Measurements from ENCODE around the gene PGM2L1.

DNA sequence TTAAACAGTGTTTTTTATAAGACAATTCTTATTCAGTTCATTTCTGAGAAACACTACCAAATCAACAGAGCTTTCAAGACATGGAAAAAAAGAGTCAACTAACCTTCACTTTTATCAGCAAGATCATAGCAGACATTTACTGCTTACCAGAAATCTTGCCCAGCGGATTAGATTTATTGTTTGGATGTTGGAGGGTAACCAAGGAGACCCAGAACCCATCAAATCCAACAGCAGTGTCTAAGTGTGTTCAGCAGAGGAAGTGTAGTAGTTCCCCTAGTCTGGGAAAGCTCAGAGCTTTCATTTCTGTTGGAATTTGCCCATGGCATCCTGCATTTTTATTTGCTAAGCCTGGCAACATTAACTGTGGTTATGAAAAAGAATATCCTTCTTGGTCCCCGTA lies 2.4 kb upstream of the PGM2L1 start:
- TF ChIP-seq CREB1 (IDR thresholded peaks at IDR 0.05; ENCODE audit: low read depth) = no peak
- TF ChIP-seq EGR1 (IDR thresholded peaks at IDR 0.05) = no peak
- TF ChIP-seq, protein P1, sequence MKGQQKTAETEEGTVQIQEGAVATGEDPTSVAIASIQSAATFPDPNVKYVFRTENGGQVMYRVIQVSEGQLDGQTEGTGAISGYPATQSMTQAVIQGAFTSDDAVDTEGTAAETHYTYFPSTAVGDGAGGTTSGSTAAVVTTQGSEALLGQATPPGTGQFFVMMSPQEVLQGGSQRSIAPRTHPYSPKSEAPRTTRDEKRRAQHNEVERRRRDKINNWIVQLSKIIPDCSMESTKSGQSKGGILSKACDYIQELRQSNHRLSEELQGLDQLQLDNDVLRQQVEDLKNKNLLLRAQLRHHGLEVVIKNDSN (IDR thresholded peaks at IDR 0.05) = no peak
- no peak for TF ChIP-seq YY1 (IDR thresholded peaks at IDR 0.05; ENCODE audit: low read depth)
- no peak for TF ChIP-seq ZBTB7A (IDR thresholded peaks at IDR 0.05; ENCODE audit: low read depth)
- TF ChIP-seq TCF12 (IDR thresholded peaks at IDR 0.05; ENCODE audit: low read depth) = no peak
- TF ChIP-seq, protein P2, sequence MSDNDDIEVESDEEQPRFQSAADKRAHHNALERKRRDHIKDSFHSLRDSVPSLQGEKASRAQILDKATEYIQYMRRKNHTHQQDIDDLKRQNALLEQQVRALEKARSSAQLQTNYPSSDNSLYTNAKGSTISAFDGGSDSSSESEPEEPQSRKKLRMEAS (IDR thresholded peaks at IDR 0.05) = no peak
- TF ChIP-seq EP300 (IDR thresholded peaks at IDR 0.05; ENCODE audit: borderline replicate concordance) = no peak
- TF ChIP-seq, protein P3, sequence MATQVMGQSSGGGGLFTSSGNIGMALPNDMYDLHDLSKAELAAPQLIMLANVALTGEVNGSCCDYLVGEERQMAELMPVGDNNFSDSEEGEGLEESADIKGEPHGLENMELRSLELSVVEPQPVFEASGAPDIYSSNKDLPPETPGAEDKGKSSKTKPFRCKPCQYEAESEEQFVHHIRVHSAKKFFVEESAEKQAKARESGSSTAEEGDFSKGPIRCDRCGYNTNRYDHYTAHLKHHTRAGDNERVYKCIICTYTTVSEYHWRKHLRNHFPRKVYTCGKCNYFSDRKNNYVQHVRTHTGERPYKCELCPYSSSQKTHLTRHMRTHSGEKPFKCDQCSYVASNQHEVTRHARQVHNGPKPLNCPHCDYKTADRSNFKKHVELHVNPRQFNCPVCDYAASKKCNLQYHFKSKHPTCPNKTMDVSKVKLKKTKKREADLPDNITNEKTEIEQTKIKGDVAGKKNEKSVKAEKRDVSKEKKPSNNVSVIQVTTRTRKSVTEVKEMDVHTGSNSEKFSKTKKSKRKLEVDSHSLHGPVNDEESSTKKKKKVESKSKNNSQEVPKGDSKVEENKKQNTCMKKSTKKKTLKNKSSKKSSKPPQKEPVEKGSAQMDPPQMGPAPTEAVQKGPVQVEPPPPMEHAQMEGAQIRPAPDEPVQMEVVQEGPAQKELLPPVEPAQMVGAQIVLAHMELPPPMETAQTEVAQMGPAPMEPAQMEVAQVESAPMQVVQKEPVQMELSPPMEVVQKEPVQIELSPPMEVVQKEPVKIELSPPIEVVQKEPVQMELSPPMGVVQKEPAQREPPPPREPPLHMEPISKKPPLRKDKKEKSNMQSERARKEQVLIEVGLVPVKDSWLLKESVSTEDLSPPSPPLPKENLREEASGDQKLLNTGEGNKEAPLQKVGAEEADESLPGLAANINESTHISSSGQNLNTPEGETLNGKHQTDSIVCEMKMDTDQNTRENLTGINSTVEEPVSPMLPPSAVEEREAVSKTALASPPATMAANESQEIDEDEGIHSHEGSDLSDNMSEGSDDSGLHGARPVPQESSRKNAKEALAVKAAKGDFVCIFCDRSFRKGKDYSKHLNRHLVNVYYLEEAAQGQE (IDR thresholded peaks at IDR 0.05; ENCODE audit: low read depth) = no peak
- TF ChIP-seq RAD21 (IDR thresholded peaks at IDR 0.05; ENCODE audit: low read depth) = no peak
- no peak for TF ChIP-seq TAF1 (IDR thresholded peaks at IDR 0.05; ENCODE audit: low read depth)
